GM10248 (cell line): Measurements from ENCODE around the gene DLX4.

ENCODE experiments used
- CTCF ChIA-PET: fragments of 300-600 bp; sonication (Branson Sonifier 250); formaldehyde crosslinking; extraction: SDS; loops from one replicate; lab custom pipeline; 2021; ENCODE audit warnings: antibody characterized with exemption; lab: Yijun Ruan, JAX
- POLR2A ChIA-PET: fragments of 350-650 bp; sonication (Branson Sonifier 250); formaldehyde crosslinking; extraction: SDS; loops from one replicate; lab custom pipeline; 2020; ENCODE audit warnings: antibody characterized with exemption; lab: Yijun Ruan, JAX
- DNase-seq: peaks from one replicate; pipeline ENCODE4 v3.0.0; 2012; ENCODE audit errors: extremely low spot score
- TF ChIP-seq, protein P1 (sequence below): IDR thresholded peaks from 2 replicates; pipeline ENCODE4 v1.5.1; 2012; ENCODE audit warnings: mild to moderate bottlenecking, low read depth; ENCODE audit errors: extremely low read depth, missing control alignments, control extremely low read depth

The DLX4 gene

GRCh38 chr17:49926886-49927285, 42.1 kb upstream of the DLX4 start:
- no peak for DNase-seq
- TF ChIP-seq, protein P1, sequence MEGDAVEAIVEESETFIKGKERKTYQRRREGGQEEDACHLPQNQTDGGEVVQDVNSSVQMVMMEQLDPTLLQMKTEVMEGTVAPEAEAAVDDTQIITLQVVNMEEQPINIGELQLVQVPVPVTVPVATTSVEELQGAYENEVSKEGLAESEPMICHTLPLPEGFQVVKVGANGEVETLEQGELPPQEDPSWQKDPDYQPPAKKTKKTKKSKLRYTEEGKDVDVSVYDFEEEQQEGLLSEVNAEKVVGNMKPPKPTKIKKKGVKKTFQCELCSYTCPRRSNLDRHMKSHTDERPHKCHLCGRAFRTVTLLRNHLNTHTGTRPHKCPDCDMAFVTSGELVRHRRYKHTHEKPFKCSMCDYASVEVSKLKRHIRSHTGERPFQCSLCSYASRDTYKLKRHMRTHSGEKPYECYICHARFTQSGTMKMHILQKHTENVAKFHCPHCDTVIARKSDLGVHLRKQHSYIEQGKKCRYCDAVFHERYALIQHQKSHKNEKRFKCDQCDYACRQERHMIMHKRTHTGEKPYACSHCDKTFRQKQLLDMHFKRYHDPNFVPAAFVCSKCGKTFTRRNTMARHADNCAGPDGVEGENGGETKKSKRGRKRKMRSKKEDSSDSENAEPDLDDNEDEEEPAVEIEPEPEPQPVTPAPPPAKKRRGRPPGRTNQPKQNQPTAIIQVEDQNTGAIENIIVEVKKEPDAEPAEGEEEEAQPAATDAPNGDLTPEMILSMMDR, result no peak
- CTCF ChIA-PET, result interaction anchor here (0.9 to 3.3 kb wide), 5 partner anchors 12 to 370 kb away, joined by 3 to 18 read pairs (median 6); no protein-coding TSS in a partner anchor
- POLR2A ChIA-PET, result no interaction called here

DNA sequence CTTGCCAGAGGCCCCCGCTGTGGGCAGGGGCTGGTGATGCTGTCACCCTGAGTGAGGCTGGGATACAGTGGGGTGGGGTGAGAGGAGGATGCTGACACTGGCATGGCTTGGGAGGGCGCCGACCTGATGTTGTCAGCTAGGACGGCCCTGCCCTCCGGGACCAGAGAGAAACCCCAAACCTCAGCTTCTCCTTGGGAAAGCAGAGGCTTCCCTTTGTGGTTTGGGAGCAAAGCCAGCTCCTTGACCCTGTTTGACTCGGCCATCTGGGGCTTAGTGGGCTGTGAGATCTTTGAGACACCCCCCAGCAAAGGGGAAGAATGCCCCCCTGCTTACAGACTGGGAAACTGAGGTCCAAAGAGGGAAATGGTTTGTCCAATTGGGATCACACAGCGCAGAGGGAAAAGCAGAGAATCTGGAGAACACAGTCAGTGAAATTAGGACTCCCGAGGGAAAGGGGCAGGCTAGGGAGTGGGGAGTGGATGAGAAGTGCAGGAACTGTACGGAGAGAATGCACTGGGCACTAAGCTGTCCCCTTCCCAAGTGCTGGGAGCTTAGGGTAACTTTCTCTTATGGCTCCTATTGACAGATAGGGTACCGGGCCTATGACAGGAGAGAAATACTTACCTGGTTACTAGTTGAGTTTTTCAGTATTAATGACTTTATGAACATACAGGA, 40.7 kb upstream of the DLX4 start:
- no peak for DNase-seq
- POLR2A ChIA-PET, result no interaction called here
- CTCF ChIA-PET, result interaction anchor here (1.5 to 3.3 kb wide), 3 partner anchors 24 to 371 kb away, joined by 3 to 18 read pairs (median 6); no protein-coding TSS in a partner anchor
- TF ChIP-seq, protein P1, result no peak

DNA sequence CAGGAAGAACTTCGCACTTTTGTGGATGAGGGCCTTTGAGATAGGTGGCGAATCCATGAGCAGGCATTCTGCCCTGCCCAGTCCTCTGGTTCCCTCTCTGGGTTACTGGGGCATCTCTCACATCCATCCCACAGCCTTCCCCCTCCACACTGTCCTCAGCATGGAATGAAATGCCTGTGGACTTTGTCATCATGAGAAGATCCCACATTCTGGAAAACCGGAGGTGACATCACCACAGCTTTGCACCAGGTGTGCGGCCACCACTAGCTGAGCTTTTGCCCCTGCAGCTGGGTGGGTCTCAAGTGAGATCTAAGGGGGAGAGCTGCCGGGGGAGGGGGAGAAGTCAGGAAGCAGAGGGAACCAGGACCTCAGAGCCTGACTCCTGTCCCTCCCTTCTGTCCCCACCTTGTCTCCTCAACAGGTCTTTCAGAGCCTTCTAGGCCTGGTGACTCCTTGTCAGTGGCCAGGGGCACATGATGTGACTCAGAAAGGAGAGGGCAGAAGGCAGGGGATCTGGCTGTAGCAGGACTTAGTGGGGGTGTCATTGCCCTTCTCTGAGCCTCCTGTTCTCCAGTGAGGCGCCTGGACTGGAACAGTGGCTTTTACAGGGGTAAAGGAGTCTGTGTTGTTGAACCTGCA, 40.0 kb upstream of the DLX4 start:
- ChIA-PET CTCF (interaction anchor here (1.5 to 3.3 kb wide), 2 partner anchors 23 to 69 kb away, joined by 3 to 18 read pairs; no protein-coding TSS in a partner anchor), POLR2A (no interaction called here)
- DNase-seq, result no peak
- TF ChIP-seq, protein P1, result no peak

DNA sequence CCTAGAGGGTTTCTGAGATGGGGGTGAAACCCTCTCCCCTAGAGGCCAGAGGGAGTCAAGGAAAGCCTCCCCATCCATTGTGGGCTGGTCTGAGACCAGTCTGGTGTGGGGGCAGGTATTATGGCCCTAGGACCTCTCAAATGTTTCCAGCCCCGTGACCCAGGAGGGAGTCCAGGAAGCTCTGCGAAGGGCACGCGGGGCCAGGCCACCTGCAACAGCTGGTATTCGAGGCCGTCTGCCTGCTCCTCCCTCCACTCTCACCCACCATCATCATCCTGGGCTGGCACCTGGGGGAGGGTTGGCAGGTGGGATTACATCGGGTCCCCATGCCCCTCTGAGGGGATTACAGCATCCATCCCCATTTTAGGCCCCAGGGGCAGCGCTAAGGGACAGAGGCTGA, 38.1 kb upstream of the DLX4 start:
- no peak for DNase-seq
- CTCF ChIA-PET, result interaction anchor here (1.1 to 1.6 kb wide), 2 partner anchors 22 to 66 kb away, joined by 3 to 4 read pairs; no protein-coding TSS in a partner anchor
- POLR2A ChIA-PET, result no interaction called here
- TF ChIP-seq, protein P1, result no peak

DNA sequence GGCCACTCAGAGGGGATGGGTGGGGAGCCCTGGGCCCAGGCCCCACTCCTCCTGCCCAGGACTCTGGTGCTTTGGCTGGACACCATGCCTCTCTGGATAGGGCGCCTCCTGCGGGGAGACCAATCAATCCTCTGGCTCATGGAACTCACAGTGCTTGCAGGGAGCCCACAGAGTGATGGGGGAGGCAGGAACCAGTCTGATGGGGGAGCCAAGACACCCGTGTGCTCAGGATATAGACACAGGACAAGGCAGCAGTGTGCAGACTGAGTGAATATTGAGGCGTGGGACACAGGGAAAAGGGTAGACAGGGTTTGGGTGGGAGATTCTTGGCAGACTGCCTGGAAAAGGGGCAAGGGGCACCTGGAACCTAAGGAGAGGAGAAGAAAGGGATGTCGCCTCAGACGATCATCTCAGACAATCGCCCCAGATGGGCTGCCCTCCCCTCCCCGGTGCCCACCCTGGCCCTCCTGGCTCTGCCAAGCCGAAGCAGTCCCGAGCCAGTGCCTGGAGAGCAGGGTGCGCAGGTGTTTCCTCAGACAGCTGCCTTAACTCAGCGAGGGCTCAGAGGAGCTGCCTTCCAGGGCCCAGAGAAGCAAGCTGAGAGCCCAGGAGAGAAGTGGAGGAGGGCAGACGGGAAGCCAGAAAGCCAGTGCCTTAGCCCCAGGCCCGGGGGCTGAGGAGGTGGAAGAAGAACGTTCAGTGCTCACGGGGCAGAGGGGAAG, 37.4 kb upstream of the DLX4 start:
- ChIA-PET CTCF (interaction anchor here (1.6 to 4.0 kb wide), 2 partner anchors 21 kb away, joined by 4 to 19 read pairs; no protein-coding TSS in a partner anchor), POLR2A (interaction anchor here (0.6 kb wide), 1 partner anchor 507 kb away, joined by 10 read pairs; no protein-coding TSS in a partner anchor)
- TF ChIP-seq, protein P1, result no peak
- no peak for DNase-seq

DNA sequence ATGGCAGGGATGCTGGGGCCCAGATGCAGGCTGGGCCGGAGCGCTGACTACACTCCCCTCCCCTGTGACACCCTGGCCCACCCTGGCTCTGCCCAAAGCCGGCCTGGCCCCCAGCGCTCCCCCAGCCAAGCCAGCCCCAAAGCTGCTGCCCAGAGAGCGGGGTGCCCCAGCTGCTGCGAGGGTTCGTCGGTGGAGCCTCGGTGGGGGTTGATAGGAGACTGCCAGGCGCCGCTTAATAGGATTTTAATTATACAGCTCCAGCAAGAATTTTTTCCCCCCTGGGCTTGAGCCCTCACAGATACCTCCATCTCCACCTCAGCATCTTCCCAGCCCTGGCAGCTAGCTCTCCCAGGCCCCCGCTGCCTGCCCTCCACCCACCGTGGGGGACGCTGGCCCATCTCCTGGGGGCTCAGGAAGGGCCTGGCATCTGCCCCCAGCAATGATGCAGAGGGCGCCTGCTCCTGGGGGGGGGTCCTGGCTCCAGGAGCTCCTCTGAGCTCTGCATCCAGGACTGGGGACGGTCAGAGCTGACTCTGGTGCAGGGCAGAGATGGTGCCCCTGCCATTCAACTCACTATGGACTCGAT, 36.8 kb upstream of the DLX4 start:
- CTCF ChIA-PET, result interaction anchor here (4.0 kb wide), 1 partner anchor 20 kb away, joined by 19 read pairs; no protein-coding TSS in a partner anchor
- POLR2A ChIA-PET, result no interaction called here
- no peak for DNase-seq
- TF ChIP-seq, protein P1, result no peak
